GM21423 (cell line): ENCODE results near the gene PTPRS.

Source experiments
- ATAC-seq: cut with Tn5 transposase; IDR thresholded peaks from one replicate; pipeline ENCODE4 v1.9.1; 2021; ENCODE audit warnings: mild to moderate bottlenecking, moderate library complexity; ENCODE audit not compliant: unreplicated experiment

Gene PTPRS

GRCh38 chr19:5312058-5312457 is 28.6 kb downstream of the PTPRS start:
- no peak for ATAC-seq

- ATAC-seq, result no peak
These were observed 31.0 kb downstream of the PTPRS start for GRCh38 chr19:5309438-5310204.

- no peak for ATAC-seq
These were observed 31.9 kb downstream of the PTPRS start for GRCh38 chr19:5308451-5309437.

- ATAC-seq, result no peak
These were observed 33.0 kb downstream of the PTPRS start for GRCh38 chr19:5307655-5308054.

GRCh38 chr19:5305163-5305562 is 35.4 kb downstream of the PTPRS start:
- no peak for ATAC-seq

GRCh38 chr19:5304486-5304885 is 36.1 kb downstream of the PTPRS start:
- no peak for ATAC-seq

GRCh38 chr19:5303208-5303607 is 37.4 kb downstream of the PTPRS start:
- ATAC-seq, result no peak

GRCh38 chr19:5302396-5302795 is 38.2 kb downstream of the PTPRS start:
- ATAC-seq, result no peak

- no peak for ATAC-seq
These were observed 41.5 kb downstream of the PTPRS start for GRCh38 chr19:5299137-5299536.

GRCh38 chr19:5298471-5298901 is 42.1 kb downstream of the PTPRS start:
- ATAC-seq, result no peak

- no peak for ATAC-seq
These were observed 43.3 kb downstream of the PTPRS start for GRCh38 chr19:5297272-5297669.

GRCh38 chr19:5296457-5297271 is 43.9 kb downstream of the PTPRS start:
- ATAC-seq, result no peak

- ATAC-seq, result no peak
These were observed 44.6 kb downstream of the PTPRS start for GRCh38 chr19:5296021-5296420.

- no peak for ATAC-seq
These were observed 46.0 kb downstream of the PTPRS start for GRCh38 chr19:5294403-5295160.

- ATAC-seq, result no peak
These were observed 46.8 kb downstream of the PTPRS start for GRCh38 chr19:5293612-5294378.

GRCh38 chr19:5292822-5293611 is 47.6 kb downstream of the PTPRS start:
- no peak for ATAC-seq

GRCh38 chr19:5292453-5292821 is 48.2 kb downstream of the PTPRS start:
- no peak for ATAC-seq

GRCh38 chr19:5291588-5292193 is 48.9 kb downstream of the PTPRS start:
- ATAC-seq, result no peak
